Activated CD4-positive, alpha-beta T cell treated with anti-CD3 and anti-CD28 coated beads, Interleukin-2, amount 50 U/mL, for 1 hour (primary cell): ENCODE measurements around the gene TUB.

Experiments used
- DNase-seq: peaks from one replicate; pipeline ENCODE4 v3.0.0-alpha.2; 2020

The TUB gene

DNA sequence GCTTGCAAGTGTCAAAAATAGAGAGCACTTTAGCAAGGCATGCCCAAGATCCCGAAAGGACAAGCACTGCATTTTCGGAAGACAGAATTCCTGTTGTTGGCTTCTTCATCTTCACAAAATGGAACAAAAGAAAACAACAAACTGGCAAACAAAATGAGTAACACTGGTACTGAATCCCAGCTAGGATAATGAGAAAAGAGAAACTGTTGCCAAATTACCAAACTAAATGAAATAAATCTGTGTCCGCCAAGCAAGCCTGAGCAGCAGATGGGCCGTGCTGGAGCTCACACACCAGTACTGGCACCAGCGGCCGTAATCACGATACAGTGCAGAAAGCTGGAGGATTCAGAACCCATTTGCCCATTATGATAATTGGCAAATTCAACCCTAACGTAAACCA is 30.6 kb downstream of the TUB start:
- DNase-seq = no peak

GRCh38 chr11:8122173-8122764 is 41.3 kb downstream of the TUB start:
- no peak for DNase-seq

GRCh38 chr11:8126649-8127289 is 45.8 kb downstream of the TUB start:
- DNase-seq = no peak

DNA sequence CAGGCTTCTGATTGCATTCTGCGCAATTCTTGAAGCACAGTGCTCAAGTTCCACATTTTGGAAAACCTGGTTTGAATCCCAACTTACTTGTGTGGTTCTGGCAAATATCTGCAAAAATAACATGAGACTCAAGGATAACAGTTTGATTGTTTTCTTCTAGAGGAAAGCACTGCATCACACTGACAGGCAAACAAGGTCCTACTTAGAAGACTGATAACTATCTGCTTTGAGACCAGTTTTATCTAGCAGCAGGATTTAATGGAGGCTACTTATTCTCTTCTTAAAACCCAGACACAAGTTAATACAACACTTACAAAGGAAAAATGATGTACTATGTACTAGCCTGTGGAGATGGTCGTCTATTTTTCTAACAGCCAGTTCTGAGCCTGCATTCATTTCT is 46.4 kb downstream of the TUB start:
- DNase-seq = no peak

DNA sequence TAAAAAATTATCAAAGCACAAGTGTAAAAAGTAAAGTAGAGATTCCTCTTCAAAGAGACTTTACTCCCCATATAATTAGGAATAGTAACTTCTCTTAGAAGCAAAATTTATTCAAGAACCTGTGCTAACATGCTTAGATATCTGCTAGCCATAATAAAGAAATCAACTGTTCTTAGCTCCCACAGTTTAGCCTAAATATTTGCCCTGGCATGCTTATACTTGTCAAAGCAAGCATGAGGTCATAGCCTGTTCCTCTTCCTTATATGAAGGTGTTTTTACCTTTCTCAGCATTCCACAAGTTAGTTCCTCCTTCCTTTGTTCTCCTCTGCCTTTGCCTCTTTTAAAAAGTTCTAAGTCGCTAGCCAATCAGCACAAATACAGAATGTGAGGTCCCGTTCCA is 57.5 kb downstream of the TUB start:
- no peak for DNase-seq

- DNase-seq = no peak
These were observed 68.7 kb downstream of the TUB start for GRCh38 chr11:8149726-8150125.
